Ovary (tissue), 3 donors: Measurements from ENCODE around the gene FAM241B.

Source experiments
- CTCF ChIP-seq, 3 donors: fragments of 450-650 bp in 2 of 3; fragments of 200-600 bp in 1 of 3; IDR thresholded peaks; one replicate each; pipeline versions ENCODE4 v1.5.1 to v1.8.0; 2016 to 2022; ENCODE audit warnings: antibody characterized with exemption in 3 of 3, mild to moderate bottlenecking in 1 of 3
- POLR2A ChIP-seq: fragments of 450-650 bp; IDR thresholded peaks from one replicate; pipeline ENCODE4 v1.6.1; 2017; ENCODE audit warnings: antibody characterized with exemption, mild to moderate bottlenecking, moderate library complexity
- donor health status: DM: no; HTN: no; CAD: no.

GRCh38 chr10:69632516-69633199, 2.6 kb downstream of the FAM241B start:
- no peak for TF ChIP-seq CTCF (IDR thresholded peaks at IDR 0.05)
- no peak for TF ChIP-seq POLR2A
